ENCODE measurements around the gene CDK9.

The CDK9 gene

GRCh38 chr9:127780909-127781308 lies 4.9 kb upstream of the CDK9 start:
- peak; percentile 48 for DNase-seq

GRCh38 chr9:127781806-127782205 lies 4.0 kb upstream of the CDK9 start:
- DNase-seq: no peak

- DNase-seq: peak; percentile 90
Observed at GRCh38 chr9:127783111-127784008, 2.5 kb upstream of the CDK9 start.

GRCh38 chr9:127785023-127785932 lies 556 bp upstream of the CDK9 start:
- peak; percentile 93 for DNase-seq

- no peak for DNase-seq
Observed at GRCh38 chr9:127786773-127787104, 905 bp downstream of the CDK9 start.

- no peak for DNase-seq
Observed at GRCh38 chr9:127788337-127789011, 2.6 kb downstream of the CDK9 start.

- DNase-seq: no peak
Observed at GRCh38 chr9:127789179-127789578, 3.3 kb downstream of the CDK9 start.

GRCh38 chr9:127790094-127790855 lies 4.4 kb downstream of the CDK9 start:
- DNase-seq: no peak

- DNase-seq: no peak
Observed at GRCh38 chr9:127791085-127791484, 5.3 kb downstream of the CDK9 start.

GRCh38 chr9:127792417-127793031 lies 6.7 kb downstream of the CDK9 start:
- no peak for DNase-seq

GRCh38 chr9:127793093-127793708 lies 7.4 kb downstream of the CDK9 start:
- DNase-seq: no peak

- DNase-seq: no peak
Observed at GRCh38 chr9:127794001-127794791, 8.4 kb downstream of the CDK9 start.

- no peak for DNase-seq
Observed at GRCh38 chr9:127796225-127796813, 10.5 kb downstream of the CDK9 start.

GRCh38 chr9:127796852-127797370 lies 11.1 kb downstream of the CDK9 start:
- DNase-seq: no peak

- DNase-seq: no peak
Observed at GRCh38 chr9:127801955-127802575, 16.2 kb downstream of the CDK9 start.

- peak; percentile 87 for DNase-seq
Observed at GRCh38 chr9:127802576-127803443, 17.0 kb downstream of the CDK9 start, which contains the start of gene FPGS. FPGS (plus strand) TSS chr9:127802882; CDS start chr9:127802925, 43 bp downstream.

- DNase-seq: peak; percentile 28
Observed at GRCh38 chr9:127803507-127804352, 17.9 kb downstream of the CDK9 start.
